GM23338 (cell line): ENCODE results near the gene CNTN5. TPM values are rescaled to one million over a fixed set of nuclear protein-coding genes. Genes with fewer than 3 reads are reported as not detected.

Experiments used
- ATAC-seq: fragments of 200-7000 bp; cut with Tn5 transposase; 3 replicates; pipeline ENCODE4 v1.9.1; 2020
- DNase-seq: peaks from one replicate; pipeline ENCODE4 v3.0.0-alpha.2; 2015; ENCODE audit warnings: low spot score
- H2AFZ ChIP-seq: fragments of 200-600 bp; sonication (generic); 2 replicates; pipeline ENCODE4 v1.8.0; 2016; ENCODE audit warnings: antibody characterized with exemption, mild to moderate bottlenecking, moderate library complexity
- H3F3A ChIP-seq: fragments of 200-600 bp; sonication (generic); replicated peaks from 2 replicates; pipeline ENCODE4 v1.8.0; 2017; ENCODE audit warnings: antibody characterized with exemption, mixed run types, low read depth
- H3K27ac ChIP-seq: fragments of 200-600 bp; sonication (generic); 2 replicates; pipeline ENCODE4 v1.6.1; 2016; ENCODE audit warnings: low read depth
- H3K27me3 ChIP-seq: fragments of 200-600 bp; sonication (generic); 2 replicates; pipeline ENCODE4 v1.8.0; 2016; ENCODE audit warnings: mild to moderate bottlenecking, mixed run types, moderate library complexity; ENCODE audit not compliant: insufficient read depth
- H3K36me3 ChIP-seq: fragments of 200-600 bp; sonication (generic); 2 replicates; pipeline ENCODE4 v1.8.0; 2016; ENCODE audit warnings: mild to moderate bottlenecking; ENCODE audit not compliant: insufficient read depth
- H3K4me1 ChIP-seq: fragments of 200-600 bp; sonication (generic); 2 replicates; pipeline ENCODE4 v1.8.0; 2016; ENCODE audit warnings: mild to moderate bottlenecking, moderate library complexity; ENCODE audit not compliant: insufficient read depth
- H3K4me2 ChIP-seq: fragments of 200-600 bp; sonication (generic); 2 replicates; pipeline ENCODE4 v1.7.1; 2017; ENCODE audit warnings: mixed run types
- H3K4me3 ChIP-seq: fragments of 200-600 bp; sonication (generic); 2 replicates; pipeline ENCODE4 v1.6.1; 2016; ENCODE audit warnings: mixed run types
- H3K79me2 ChIP-seq: fragments of 200-600 bp; sonication (generic); replicated peaks from 2 replicates; pipeline ENCODE4 v1.8.0; 2017; ENCODE audit warnings: mild to moderate bottlenecking; ENCODE audit not compliant: insufficient read depth
- H3K9me2 ChIP-seq: fragments of 200-600 bp; sonication (generic); 2 replicates; pipeline ENCODE4 v1.8.0; 2017; ENCODE audit not compliant: insufficient read depth
- H4K20me1 ChIP-seq: fragments of 200-600 bp; sonication (generic); replicated peaks from 2 replicates; pipeline ENCODE4 v1.8.0; 2017; ENCODE audit warnings: mild to moderate bottlenecking; ENCODE audit not compliant: insufficient read depth
- H3K27ac Mint-ChIP-seq: 2 replicates; pipeline ENCODE4 v1.8.0; 2020; ENCODE audit warnings: inconsistent platforms, mild to moderate bottlenecking, moderate library complexity, mixed read lengths
- H3K27me3 Mint-ChIP-seq: 3 replicates; pipeline ENCODE4 v1.8.0; 2022; ENCODE audit warnings: low read depth, mild to moderate bottlenecking, moderate library complexity, mixed read lengths, inconsistent platforms; ENCODE audit not compliant: insufficient read depth, poor library complexity
- H3K36me3 Mint-ChIP-seq: 3 replicates; pipeline ENCODE4 v1.8.0; 2021; ENCODE audit warnings: low read depth, mild to moderate bottlenecking, inconsistent platforms, moderate library complexity, mixed read lengths
- H3K4me1 Mint-ChIP-seq: 3 replicates; pipeline ENCODE4 v1.8.0; 2020; ENCODE audit warnings: mild to moderate bottlenecking, inconsistent platforms, mixed read lengths
- H3K4me3 Mint-ChIP-seq: 3 replicates; pipeline ENCODE4 v1.8.0; 2021; ENCODE audit warnings: moderate library complexity, mild to moderate bottlenecking, inconsistent platforms, mixed read lengths
- H3K9me3 Mint-ChIP-seq: 3 replicates; pipeline ENCODE4 v1.8.0; 2020; ENCODE audit warnings: moderate library complexity, mild to moderate bottlenecking, inconsistent platforms, mixed read lengths
- ETS1 ChIP-seq: IDR thresholded peaks from 2 replicates; pipeline ENCODE4 v1.6.1; 2016; ENCODE audit warnings: antibody characterized with exemption
- EZH2 ChIP-seq: fragments of 200-600 bp; sonication (generic); IDR thresholded peaks from one replicate; pipeline ENCODE4 v1.8.0; 2017; ENCODE audit warnings: antibody characterized with exemption, mild to moderate bottlenecking, low read depth; ENCODE audit not compliant: unreplicated experiment
- EZH2phosphoT487 ChIP-seq: fragments of 200-600 bp; sonication (generic); IDR thresholded peaks from one replicate; pipeline ENCODE4 v1.8.1; 2018; ENCODE audit warnings: antibody characterized with exemption; ENCODE audit not compliant: unreplicated experiment
- NANOG ChIP-seq: IDR thresholded peaks from 2 replicates; pipeline ENCODE4 v1.6.1; 2016; ENCODE audit warnings: antibody characterized with exemption, borderline replicate concordance
- POLR2AphosphoS5 ChIP-seq: IDR thresholded peaks from 2 replicates; pipeline ENCODE4 v1.6.1; 2016; ENCODE audit warnings: antibody characterized with exemption, low read depth
- REST ChIP-seq: IDR thresholded peaks from one replicate; pipeline ENCODE4 v1.6.1; 2018; ENCODE audit warnings: antibody characterized with exemption; ENCODE audit not compliant: unreplicated experiment
- STAT1 ChIP-seq: IDR thresholded peaks from one replicate; pipeline ENCODE4 v1.6.1; 2016; ENCODE audit warnings: antibody characterized with exemption; ENCODE audit not compliant: unreplicated experiment
- ZNF114 ChIP-seq: fragments of 250-450 bp; sonication (Bioruptor Pico); IDR thresholded peaks from 2 replicates; pipeline ENCODE4 v1.5.0; 2020; ENCODE audit warnings: mild to moderate bottlenecking, moderate library complexity
- ZNF331 ChIP-seq: fragments of 250-450 bp; sonication (Bioruptor Pico); IDR thresholded peaks from 2 replicates; pipeline ENCODE4 v1.5.0; 2020; ENCODE audit warnings: low read depth, mild to moderate bottlenecking, moderate library complexity
- ZNF462 ChIP-seq: fragments of 250-450 bp; sonication (Bioruptor Pico); IDR thresholded peaks from 2 replicates; pipeline ENCODE4 v1.5.0; 2020; ENCODE audit warnings: mild to moderate bottlenecking, moderate library complexity
- polyA plus RNA-seq: library from polyadenylated mRNA; unstranded; fragments of >200 nt; fragmentation: Nextera tagmentation; extraction: Ambion mirVana; gene quantifications from 2 replicates; pipeline ENCODE4 v1.2.1, GENCODE V29; 2016
- total RNA-seq: library from RNA; depleted of rRNA; stranded (reverse); fragments of >200 nt; shearing (Covaris generic); gene quantifications from 2 replicates; pipeline ENCODE4 v1.2.3, GENCODE V29; 2014

The CNTN5 gene
- total and polyA plus RNA-seq, 2 experiments from 2014 or later, result not detected

GRCh38 chr11:99461913-99462312, 441.2 kb downstream of the CNTN5 start (continued):
- TF ChIP-seq ZNF331 (CRISPR knock-in tag) (no peak), REST (no peak), ZNF114 (CRISPR knock-in tag) (no peak)

GRCh38 chr11:99464985-99465384, 444.2 kb downstream of the CNTN5 start:
- Mint-ChIP-seq H3K4me3 (no peak overlapping the region), H3K27me3 (no peaks in the 10 kb centered on the region), H3K27ac (no peak overlapping the region), H3K4me1 (no peaks in the 10 kb centered on the region), H3K9me3 (peaks cover 2% of the 10 kb centered on the region; the same call in 2 of the 3 replicates), H3K36me3 (no peaks in the 10 kb centered on the region)
- H3K4me2 ChIP-seq, result no peak overlapping the region
- H3K9me2 ChIP-seq, result no peaks in the 10 kb centered on the region
- ATAC-seq (no peak), DNase-seq (no peak)
- H3K4me1 ChIP-seq, result no peaks in the 10 kb centered on the region
- H2AFZ ChIP-seq, result no peak overlapping the region
- TF ChIP-seq STAT1 (no peak), NANOG (no peak)
- H3K4me3 ChIP-seq, result no peak overlapping the region
- no peaks in the 10 kb centered on the region for H3F3A ChIP-seq
- no peaks in the 10 kb centered on the region for H4K20me1 ChIP-seq
- H3K36me3 ChIP-seq, result no peaks in the 10 kb centered on the region
- H3K27ac ChIP-seq, result no peak overlapping the region
- H3K79me2 ChIP-seq, result no peaks in the 10 kb centered on the region
- H3K27me3 ChIP-seq, result no peaks in the 10 kb centered on the region

GRCh38 chr11:99489581-99489980, 468.8 kb downstream of the CNTN5 start:
- H3K79me2 ChIP-seq, result no peaks in the 10 kb centered on the region
- H3K9me3 Mint-ChIP-seq, result no peaks in the 10 kb centered on the region
- no peak for ATAC-seq
- peaks cover 2% of the 10 kb centered on the region; the same call in 1 of the 3 replicates for H3K4me1 Mint-ChIP-seq
- no peak overlapping the region; the same call in 1 of the 2 replicates for H3K27ac Mint-ChIP-seq
- peaks cover 8% of the 10 kb centered on the region; the same call in 1 of the 2 replicates for H3K9me2 ChIP-seq
- H3K27me3 Mint-ChIP-seq, result no peaks in the 10 kb centered on the region
- H2AFZ ChIP-seq, result no peak overlapping the region
- H3F3A ChIP-seq, result no peaks in the 10 kb centered on the region
- no peaks in the 10 kb centered on the region for H3K4me1 ChIP-seq
- no peaks in the 10 kb centered on the region for H3K36me3 ChIP-seq
- H3K4me3 Mint-ChIP-seq, result no peak overlapping the region
- no peak overlapping the region for H3K27ac ChIP-seq
- H3K4me3 ChIP-seq, result no peak overlapping the region
- H3K27me3 ChIP-seq, result no peaks in the 10 kb centered on the region
- no peaks in the 10 kb centered on the region for H4K20me1 ChIP-seq
- H3K4me2 ChIP-seq, result no peak overlapping the region
- no peaks in the 10 kb centered on the region for H3K36me3 Mint-ChIP-seq
- DNase-seq, result no peak
- no peak for TF ChIP-seq POLR2AphosphoS5
- TF ChIP-seq ZNF462 (CRISPR knock-in tag), result no peak
- TF ChIP-seq EZH2, result no peak
- no peak for TF ChIP-seq EZH2phosphoT487
- no peak for TF ChIP-seq ZNF114 (CRISPR knock-in tag)
- no peak for TF ChIP-seq ZNF331 (CRISPR knock-in tag)
- no peak for TF ChIP-seq ETS1
